IMR-90 (cell line): ENCODE results near the gene KRT78. TPM values are rescaled to one million over a fixed set of nuclear protein-coding genes. Genes with fewer than 3 reads are reported as not detected.

Experiments used
- ATAC-seq: fragments of 200-7000 bp; cut with Tn5 transposase; 2 replicates; pipeline ENCODE4 v1.9.1; 2020; ENCODE audit warnings: low read depth, mild to moderate bottlenecking, moderate library complexity
- BruUV-seq: library from RNA; stranded (reverse); fragments of 400-500 nt; replicated peaks from 2 replicates; lab custom pipeline; 2021; lab: Mats Ljungman, UMichigan
- CTCF ChIA-PET: fragments of 300-600 bp; formaldehyde crosslinking; extraction: SDS; loops from one replicate; lab custom pipeline; 2021; ENCODE audit warnings: antibody characterized with exemption; lab: Yijun Ruan, JAX
- POLR2A ChIA-PET: fragments of 300-600 bp; sonication (Branson Sonifier 250); formaldehyde crosslinking; loops from one replicate; lab custom pipeline; 2022; ENCODE audit warnings: antibody characterized with exemption; ENCODE audit not compliant: unreplicated experiment; lab: Charles Lee
- DNase-seq: peaks from one replicate; pipeline ENCODE4 v3.0.0; 2013
- H2AFZ ChIP-seq: replicated peaks from 2 replicates; pipeline ENCODE3; 2013; ENCODE audit warnings: low read length, mild to moderate bottlenecking; ENCODE audit not compliant: poor library complexity
- H2AK5ac ChIP-seq: 2 replicates; pipeline ENCODE4 v1.6.1; 2013; ENCODE audit warnings: low read depth, low read length, inconsistent platforms
- H2AK9ac ChIP-seq: replicated peaks from 2 replicates; pipeline ENCODE3; 2013; ENCODE audit warnings: mild to moderate bottlenecking, low read depth, low read length, moderate library complexity; ENCODE audit not compliant: poor library complexity
- H2BK120ac ChIP-seq: 2 replicates; pipeline ENCODE4 v1.6.1; 2013; ENCODE audit warnings: low read depth, low read length, inconsistent platforms
- H2BK15ac ChIP-seq: 3 replicates; pipeline ENCODE4 v1.6.1; 2013; ENCODE audit warnings: low read depth, low read length, inconsistent platforms
- H2BK20ac ChIP-seq: 2 replicates; pipeline ENCODE4 v1.6.1; 2013; ENCODE audit warnings: low read depth, mild to moderate bottlenecking, inconsistent platforms, low read length, moderate library complexity
- H2BK5ac ChIP-seq: 2 replicates; pipeline ENCODE4 v1.6.1; 2013; ENCODE audit warnings: mild to moderate bottlenecking, low read depth, low read length, inconsistent platforms; ENCODE audit not compliant: poor library complexity, severe bottlenecking
- H3K14ac ChIP-seq: replicated peaks from 2 replicates; pipeline ENCODE4 v1.6.1; 2013; ENCODE audit warnings: low read depth, low read length, inconsistent platforms
- H3K18ac ChIP-seq: 2 replicates; pipeline ENCODE4 v1.6.1; 2013; ENCODE audit warnings: low read depth, low read length, control low read depth
- H3K23ac ChIP-seq: 2 replicates; pipeline ENCODE4 v1.6.1; 2013; ENCODE audit warnings: low read depth, low read length, inconsistent platforms
- H3K27ac ChIP-seq: 2 replicates; pipeline ENCODE4 v1.5.1; 2013; ENCODE audit warnings: mild to moderate bottlenecking, control low read depth, low read length; ENCODE audit not compliant: insufficient read depth
- H3K27me3 ChIP-seq: 2 replicates; pipeline ENCODE4 v1.6.1; 2013; ENCODE audit warnings: low read length; ENCODE audit not compliant: control insufficient read depth, insufficient read depth
- H3K36me3 ChIP-seq: 2 replicates; pipeline ENCODE4 v1.6.1; 2013; ENCODE audit warnings: low read length, mixed read lengths; ENCODE audit not compliant: control insufficient read depth, insufficient read depth
- H3K4ac ChIP-seq: 2 replicates; pipeline ENCODE4 v1.6.1; 2013; ENCODE audit warnings: low read depth, low read length, inconsistent platforms
- H3K4me1 ChIP-seq: 2 replicates; pipeline ENCODE4 v1.6.1; 2013; ENCODE audit warnings: low read length, mixed read lengths; ENCODE audit not compliant: control insufficient read depth, insufficient read depth
- H3K4me2 ChIP-seq: 2 replicates; pipeline ENCODE4 v1.6.1; 2013; ENCODE audit warnings: low read depth, mild to moderate bottlenecking, control low read depth, low read length, moderate library complexity
- H3K4me3 ChIP-seq: 2 replicates; pipeline ENCODE4 v1.5.1; 2013; ENCODE audit warnings: low read depth, mild to moderate bottlenecking, control low read depth, low read length, moderate library complexity; ENCODE audit not compliant: insufficient read depth
- H3K56ac ChIP-seq: 2 replicates; pipeline ENCODE4 v1.6.1; 2013; ENCODE audit warnings: low read length, inconsistent platforms; ENCODE audit not compliant: insufficient read depth; ENCODE audit errors: extremely low read depth
- H3K79me1 ChIP-seq, 2 experiments: 2 replicates each; pipeline ENCODE4 v1.6.1; 2013; ENCODE audit warnings: low read length in 2 of 2, inconsistent platforms in 1 of 2, low read depth in 1 of 2
- H3K9ac ChIP-seq: 2 replicates; pipeline ENCODE4 v1.6.1; 2013; ENCODE audit warnings: low read depth, low read length, control low read depth
- H3K9me1 ChIP-seq: 2 replicates; pipeline ENCODE4 v1.6.1; 2013; ENCODE audit warnings: low read length, inconsistent platforms; ENCODE audit not compliant: insufficient read depth
- H3K9me3 ChIP-seq: 2 replicates; pipeline ENCODE4 v1.6.1; 2013; ENCODE audit warnings: low read length; ENCODE audit not compliant: control insufficient read depth, insufficient read depth
- H4K20me1 ChIP-seq: 2 replicates; pipeline ENCODE4 v1.6.1; 2013; ENCODE audit warnings: low read length, inconsistent platforms; ENCODE audit not compliant: insufficient read depth
- H4K5ac ChIP-seq: 2 replicates; pipeline ENCODE4 v1.6.1; 2013; ENCODE audit warnings: mild to moderate bottlenecking, low read depth, low read length, control low read depth
- H4K8ac ChIP-seq, 2 experiments: 2 replicates each; pipeline ENCODE4 v1.6.1; 2013; ENCODE audit warnings: low read depth in 2 of 2, low read length in 2 of 2, control low read depth in 1 of 2, inconsistent platforms in 1 of 2
- H4K91ac ChIP-seq: 2 replicates; pipeline ENCODE4 v1.6.1; 2013; ENCODE audit warnings: low read depth, low read length, inconsistent platforms; ENCODE audit not compliant: insufficient read depth
- BHLHE40 ChIP-seq: fragments of 150-350 bp; IDR thresholded peaks from 2 replicates; pipeline ENCODE4 v1.6.1; 2016; ENCODE audit warnings: mild to moderate bottlenecking, low read depth, low read length
- CHD1 ChIP-seq: IDR thresholded peaks from 2 replicates; pipeline ENCODE4 v1.6.1; 2012; ENCODE audit warnings: low read depth, low read length, improper control_type of control experiment
- FOS ChIP-seq: fragments of 150-350 bp; IDR thresholded peaks from 2 replicates; pipeline ENCODE4 v1.6.1; 2016; ENCODE audit warnings: low read depth, low read length
- MAFK ChIP-seq: IDR thresholded peaks from 2 replicates; pipeline ENCODE4 v1.6.1; 2012; ENCODE audit warnings: low read depth, low read length, improper control_type of control experiment
- MXI1 ChIP-seq: IDR thresholded peaks from 2 replicates; pipeline ENCODE4 v1.6.1; 2012; ENCODE audit warnings: low read depth, mild to moderate bottlenecking, low read length, moderate library complexity, borderline replicate concordance
- NFE2L2 ChIP-seq: fragments of 150-350 bp; IDR thresholded peaks from 2 replicates; pipeline ENCODE4 v1.6.1; 2016; ENCODE audit warnings: low read depth, mild to moderate bottlenecking, low read length
- POLR2A ChIP-seq: IDR thresholded peaks from 2 replicates; pipeline ENCODE4 v1.6.1; 2012; ENCODE audit warnings: mild to moderate bottlenecking, low read depth, low read length
- RAD21 ChIP-seq: IDR thresholded peaks from 2 replicates; pipeline ENCODE4 v1.6.1; 2012; ENCODE audit warnings: low read length, improper control_type of control experiment
- RFX5 ChIP-seq: IDR thresholded peaks from 2 replicates; pipeline ENCODE4 v1.8.0; 2012; ENCODE audit warnings: low read depth, mild to moderate bottlenecking, low read length, moderate library complexity
- WGBS, 2 experiments: methylation state at CpG; one replicate each; pipeline versions ENCODE4 v1.1.5 to v1.1.7; 2013; ENCODE audit warnings: missing lambda C conversion rate in 2 of 2; ENCODE audit not compliant: insufficient read length in 1 of 2; ENCODE audit errors: extremely low coverage in 2 of 2; 5-methylcytosine and 5-hydroxymethylcytosine counted together
- dilution Hi-C: fragments of 300-500 bp; cut with HindIII; formaldehyde crosslinking; loops from one replicate; pipeline ENCODE4 v1.14.3; 2018; ENCODE audit warnings: low sequenced_read_pairs; ENCODE audit not compliant: unreplicated experiment
- in situ Hi-C: fragments of 300-500 bp; cut with MboI; formaldehyde crosslinking; loops from 3 replicates; pipeline ENCODE4 v1.14.3; 2019; ENCODE audit warnings: low sequenced_read_pairs, inconsistent platforms, mixed read lengths
- intact Hi-C: fragments of 100-400 bp; cut with micrococcal nuclease; formaldehyde crosslinking; loops from 2 replicates; pipeline ENCODE4 v1.10.0; 2022
- polyA plus RNA-seq, 3 experiments: library from polyadenylated mRNA; depleted of rRNA; stranded (reverse); fragments of >200 nt; gene quantifications; 2 replicates each; pipeline ENCODE4 v1.2.3, GENCODE V29; 2012; ENCODE audit warnings: low replicate concordance in 1 of 3
- total RNA-seq: library from RNA; depleted of rRNA; stranded (reverse); fragments of >200 nt; gene quantifications from 2 replicates; pipeline ENCODE4 v1.2.3, GENCODE V29; 2012
- TF ChIP-seq, protein P1 (sequence below): fragments of 150-350 bp; IDR thresholded peaks from 2 replicates; pipeline ENCODE4 v1.6.1; 2017; ENCODE audit warnings: mild to moderate bottlenecking, antibody characterized with exemption, low read length, low read depth
- TF ChIP-seq, protein P2 (sequence below): conservative IDR thresholded peaks from 2 replicates; pipeline ENCODE4 v1.5.1; 2012; ENCODE audit warnings: mild to moderate bottlenecking, low read depth, low read length, improper control_type of control experiment
- TF ChIP-seq, protein P3 (sequence below): fragments of 150-350 bp; IDR thresholded peaks from 2 replicates; pipeline ENCODE4 v1.6.1; 2016; ENCODE audit warnings: low read depth, mild to moderate bottlenecking, low read length, moderate library complexity, borderline replicate concordance

KRT78 gene
- total and polyA plus RNA-seq, 2 of the 4 experiments (the other 2 are of a cell fraction), result not detected

DNA sequence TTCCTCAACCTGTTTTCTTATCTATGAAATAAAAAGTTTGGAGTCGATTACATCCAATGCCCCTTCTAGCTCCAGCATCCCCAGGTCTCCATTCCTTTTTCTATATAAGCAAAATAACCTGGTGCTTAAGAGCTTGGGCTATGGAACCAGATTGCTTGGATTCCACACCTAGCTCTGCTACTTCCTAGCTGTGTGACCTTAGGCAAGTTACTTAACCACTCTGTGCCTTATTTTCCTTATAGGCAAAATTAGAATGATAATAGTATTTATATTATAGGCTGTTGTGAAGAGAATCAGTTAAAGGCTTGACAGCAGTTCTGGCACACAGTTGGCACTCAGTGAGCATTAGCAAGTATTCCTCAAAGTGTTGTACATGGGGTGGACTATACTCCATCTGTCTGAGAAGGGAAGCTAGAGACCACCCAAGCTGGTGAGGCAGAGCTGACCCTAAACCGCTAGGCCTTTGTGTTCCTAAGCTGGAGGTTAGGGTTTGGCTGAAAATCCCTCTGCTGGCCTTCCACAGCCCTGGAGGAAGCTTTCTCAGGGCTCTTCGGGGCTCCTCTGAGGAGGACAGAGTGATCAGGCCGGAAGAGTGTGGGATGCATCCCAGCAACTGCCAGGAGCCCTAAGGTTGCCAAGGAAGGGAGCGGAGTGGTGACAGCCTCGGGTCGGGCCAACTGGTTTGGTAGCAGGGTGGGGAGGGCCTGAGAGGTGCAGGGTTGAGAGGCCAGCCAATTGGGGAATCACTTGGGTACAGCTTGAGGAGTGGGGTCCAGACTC, 28.9 kb downstream of the KRT78 start:
- no peak overlapping the region for H2BK15ac ChIP-seq
- H3K4ac ChIP-seq, result no peak overlapping the region
- ChIA-PET CTCF (no interaction called here), POLR2A (no interaction called here)
- H2BK120ac ChIP-seq, result no peak overlapping the region
- H2AK9ac ChIP-seq, result no peak overlapping the region
- 79% methylated on average over 3 of the region's 7 CpGs; no CpG with 5 or more reads in 1 of the 2 experiments for WGBS, 2 experiments
- no peak overlapping the region for H2AFZ ChIP-seq
- H4K91ac ChIP-seq, result no peak overlapping the region
- H3K9ac ChIP-seq, result no peak overlapping the region
- DNase-seq (no peak), ATAC-seq (no peak)
- H3K4me2 ChIP-seq, result no peak overlapping the region
- no peak overlapping the region for H3K18ac ChIP-seq
- dilution Hi-C loops, result no loop called here
- no peak overlapping the region for H2BK5ac ChIP-seq
- H3K14ac ChIP-seq, result no peak overlapping the region
- H2AK5ac ChIP-seq, result no peak overlapping the region
- in situ Hi-C loops, result no loop called here
- no peaks in the 10 kb centered on the region; the same call in 1 of the 2 replicates for H4K20me1 ChIP-seq
- H3K79me1 ChIP-seq, result no peaks in the 10 kb centered on the region
- H3K9me1 ChIP-seq, result no peaks in the 10 kb centered on the region
- H4K5ac ChIP-seq, result no peak overlapping the region
- H2BK20ac ChIP-seq, result no peak overlapping the region
- TF ChIP-seq, protein P1, sequence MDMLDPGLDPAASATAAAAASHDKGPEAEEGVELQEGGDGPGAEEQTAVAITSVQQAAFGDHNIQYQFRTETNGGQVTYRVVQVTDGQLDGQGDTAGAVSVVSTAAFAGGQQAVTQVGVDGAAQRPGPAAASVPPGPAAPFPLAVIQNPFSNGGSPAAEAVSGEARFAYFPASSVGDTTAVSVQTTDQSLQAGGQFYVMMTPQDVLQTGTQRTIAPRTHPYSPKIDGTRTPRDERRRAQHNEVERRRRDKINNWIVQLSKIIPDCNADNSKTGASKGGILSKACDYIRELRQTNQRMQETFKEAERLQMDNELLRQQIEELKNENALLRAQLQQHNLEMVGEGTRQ, result no peak
- TF ChIP-seq, protein P2, sequence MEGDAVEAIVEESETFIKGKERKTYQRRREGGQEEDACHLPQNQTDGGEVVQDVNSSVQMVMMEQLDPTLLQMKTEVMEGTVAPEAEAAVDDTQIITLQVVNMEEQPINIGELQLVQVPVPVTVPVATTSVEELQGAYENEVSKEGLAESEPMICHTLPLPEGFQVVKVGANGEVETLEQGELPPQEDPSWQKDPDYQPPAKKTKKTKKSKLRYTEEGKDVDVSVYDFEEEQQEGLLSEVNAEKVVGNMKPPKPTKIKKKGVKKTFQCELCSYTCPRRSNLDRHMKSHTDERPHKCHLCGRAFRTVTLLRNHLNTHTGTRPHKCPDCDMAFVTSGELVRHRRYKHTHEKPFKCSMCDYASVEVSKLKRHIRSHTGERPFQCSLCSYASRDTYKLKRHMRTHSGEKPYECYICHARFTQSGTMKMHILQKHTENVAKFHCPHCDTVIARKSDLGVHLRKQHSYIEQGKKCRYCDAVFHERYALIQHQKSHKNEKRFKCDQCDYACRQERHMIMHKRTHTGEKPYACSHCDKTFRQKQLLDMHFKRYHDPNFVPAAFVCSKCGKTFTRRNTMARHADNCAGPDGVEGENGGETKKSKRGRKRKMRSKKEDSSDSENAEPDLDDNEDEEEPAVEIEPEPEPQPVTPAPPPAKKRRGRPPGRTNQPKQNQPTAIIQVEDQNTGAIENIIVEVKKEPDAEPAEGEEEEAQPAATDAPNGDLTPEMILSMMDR, result no peak
- TF ChIP-seq BHLHE40 (no peak), POLR2A (no peak), MAFK (no peak), RFX5 (no peak), FOS (no peak), NFE2L2 (no peak), MXI1 (no peak), CHD1 (no peak), RAD21 (no peak)
- TF ChIP-seq, protein P3, sequence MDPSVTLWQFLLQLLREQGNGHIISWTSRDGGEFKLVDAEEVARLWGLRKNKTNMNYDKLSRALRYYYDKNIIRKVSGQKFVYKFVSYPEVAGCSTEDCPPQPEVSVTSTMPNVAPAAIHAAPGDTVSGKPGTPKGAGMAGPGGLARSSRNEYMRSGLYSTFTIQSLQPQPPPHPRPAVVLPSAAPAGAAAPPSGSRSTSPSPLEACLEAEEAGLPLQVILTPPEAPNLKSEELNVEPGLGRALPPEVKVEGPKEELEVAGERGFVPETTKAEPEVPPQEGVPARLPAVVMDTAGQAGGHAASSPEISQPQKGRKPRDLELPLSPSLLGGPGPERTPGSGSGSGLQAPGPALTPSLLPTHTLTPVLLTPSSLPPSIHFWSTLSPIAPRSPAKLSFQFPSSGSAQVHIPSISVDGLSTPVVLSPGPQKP, result no peak
- no peaks in the 10 kb centered on the region for H3K9me3 ChIP-seq
- no peak overlapping the region for H4K8ac ChIP-seq
- no peaks in the 10 kb centered on the region for H3K36me3 ChIP-seq
- H3K27me3 ChIP-seq, result peaks cover 44% of the 10 kb centered on the region
- no peak overlapping the region for H3K56ac ChIP-seq
- no peak overlapping the region for H3K27ac ChIP-seq
- no TSS peak for BruUV-seq
- no peaks in the 10 kb centered on the region for H3K4me1 ChIP-seq
- intact Hi-C loops, result no loop called here
- H3K23ac ChIP-seq, result no peak overlapping the region
- no peak overlapping the region for H3K4me3 ChIP-seq
